A549 (cell line): ENCODE data around the gene CTNS.

Experiments used
- EHMT2 ChIP-seq: fragments of 200-600 bp; sonication (generic); IDR thresholded peaks from 2 replicates; pipeline ENCODE4 v1.6.1; 2016; ENCODE audit warnings: antibody characterized with exemption, low read depth, mild to moderate bottlenecking, moderate library complexity
- ESRRA ChIP-seq: fragments of 150-350 bp; IDR thresholded peaks from 2 replicates; pipeline ENCODE4 v1.6.1; 2014; ENCODE audit warnings: mild to moderate bottlenecking, low read length, borderline replicate concordance
- MAX ChIP-seq: IDR thresholded peaks from 2 replicates; pipeline ENCODE4 v1.6.1; 2012
- MAZ ChIP-seq: fragments of 150-350 bp; IDR thresholded peaks from 2 replicates; pipeline ENCODE4 v1.6.1; 2014; ENCODE audit warnings: antibody characterized with exemption, low read depth, low read length, borderline replicate concordance
- POLR2A ChIP-seq: IDR thresholded peaks from 2 replicates; pipeline ENCODE4 v1.6.1; 2012; ENCODE audit warnings: mild to moderate bottlenecking, low read length
- RFX5 ChIP-seq: fragments of 450-650 bp; IDR thresholded peaks from 2 replicates; pipeline ENCODE4 v1.7.1; 2014; ENCODE audit warnings: antibody characterized with exemption, mild to moderate bottlenecking, moderate library complexity
- TF ChIP-seq, protein P1 (sequence below): fragments of >200 bp; sonication (Bioruptor Twin); formaldehyde crosslinking; IDR thresholded peaks from 3 replicates; pipeline ENCODE4 v1.5.1; 2016
- TF ChIP-seq, protein P2 (sequence below): fragments of 450-650 bp; IDR thresholded peaks from 2 replicates; pipeline ENCODE4 v1.6.1; 2014; ENCODE audit warnings: antibody characterized with exemption

GRCh38 chr17:3655766-3656165, 19.2 kb downstream of the CTNS start:
- TF ChIP-seq, protein P1, sequence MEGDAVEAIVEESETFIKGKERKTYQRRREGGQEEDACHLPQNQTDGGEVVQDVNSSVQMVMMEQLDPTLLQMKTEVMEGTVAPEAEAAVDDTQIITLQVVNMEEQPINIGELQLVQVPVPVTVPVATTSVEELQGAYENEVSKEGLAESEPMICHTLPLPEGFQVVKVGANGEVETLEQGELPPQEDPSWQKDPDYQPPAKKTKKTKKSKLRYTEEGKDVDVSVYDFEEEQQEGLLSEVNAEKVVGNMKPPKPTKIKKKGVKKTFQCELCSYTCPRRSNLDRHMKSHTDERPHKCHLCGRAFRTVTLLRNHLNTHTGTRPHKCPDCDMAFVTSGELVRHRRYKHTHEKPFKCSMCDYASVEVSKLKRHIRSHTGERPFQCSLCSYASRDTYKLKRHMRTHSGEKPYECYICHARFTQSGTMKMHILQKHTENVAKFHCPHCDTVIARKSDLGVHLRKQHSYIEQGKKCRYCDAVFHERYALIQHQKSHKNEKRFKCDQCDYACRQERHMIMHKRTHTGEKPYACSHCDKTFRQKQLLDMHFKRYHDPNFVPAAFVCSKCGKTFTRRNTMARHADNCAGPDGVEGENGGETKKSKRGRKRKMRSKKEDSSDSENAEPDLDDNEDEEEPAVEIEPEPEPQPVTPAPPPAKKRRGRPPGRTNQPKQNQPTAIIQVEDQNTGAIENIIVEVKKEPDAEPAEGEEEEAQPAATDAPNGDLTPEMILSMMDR = no peak
- TF ChIP-seq, protein P2, sequence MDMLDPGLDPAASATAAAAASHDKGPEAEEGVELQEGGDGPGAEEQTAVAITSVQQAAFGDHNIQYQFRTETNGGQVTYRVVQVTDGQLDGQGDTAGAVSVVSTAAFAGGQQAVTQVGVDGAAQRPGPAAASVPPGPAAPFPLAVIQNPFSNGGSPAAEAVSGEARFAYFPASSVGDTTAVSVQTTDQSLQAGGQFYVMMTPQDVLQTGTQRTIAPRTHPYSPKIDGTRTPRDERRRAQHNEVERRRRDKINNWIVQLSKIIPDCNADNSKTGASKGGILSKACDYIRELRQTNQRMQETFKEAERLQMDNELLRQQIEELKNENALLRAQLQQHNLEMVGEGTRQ = no peak
- TF ChIP-seq RFX5 (no peak), POLR2A (no peak), MAX (no peak), EHMT2 (no peak), MAZ (no peak), ESRRA (no peak)
